ELR (cell line): ENCODE data around the gene TBX2.
"Not testable (repeated sequence)": the region's sequence is repeated elsewhere in the genome, so short reads cannot be mapped to it uniquely, and the experiment has no call there.

Source experiments
- DNase-seq: peaks from one replicate; pipeline ENCODE4 v3.0.0-alpha.2; 2015; ENCODE audit warnings: low read depth

Gene TBX2

GRCh38 chr17:61399131-61400065 is at the start of gene TBX2:
Gene TBX2, plus strand, starts transcription at chr17:61399843. Its CDS starts 334 bp downstream, at chr17:61400177.
- DNase-seq = peak; percentile 88

- no peak for DNase-seq
These were observed 47.8 kb upstream of the TBX2 start for GRCh38 chr17:61351745-61352407.

GRCh38 chr17:61352408-61352770 is 47.3 kb upstream of the TBX2 start:
- DNase-seq = no peak

GRCh38 chr17:61352781-61353491 is 46.7 kb upstream of the TBX2 start:
- no peak for DNase-seq

GRCh38 chr17:61353615-61354014 is 46.0 kb upstream of the TBX2 start:
- no peak for DNase-seq

GRCh38 chr17:61354895-61355874 is 44.5 kb upstream of the TBX2 start:
- no peak for DNase-seq

GRCh38 chr17:61357061-61357460 is 42.6 kb upstream of the TBX2 start:
- not testable (repeated sequence) for DNase-seq

- DNase-seq = not testable (repeated sequence)
These were observed 40.1 kb upstream of the TBX2 start for GRCh38 chr17:61359513-61359912.

- DNase-seq = no peak
These were observed 39.2 kb upstream of the TBX2 start for GRCh38 chr17:61360318-61360943.

- DNase-seq = peak; percentile 70
These were observed 38.6 kb upstream of the TBX2 start for GRCh38 chr17:61361084-61361483.

GRCh38 chr17:61362396-61362795 is 37.2 kb upstream of the TBX2 start:
- DNase-seq = no peak

GRCh38 chr17:61362852-61363600 is 36.6 kb upstream of the TBX2 start:
- no peak for DNase-seq

GRCh38 chr17:61363601-61364462 is 35.8 kb upstream of the TBX2 start:
- no peak for DNase-seq

GRCh38 chr17:61364463-61364846 is 35.2 kb upstream of the TBX2 start:
- DNase-seq = no peak

- no peak for DNase-seq
These were observed 33.4 kb upstream of the TBX2 start for GRCh38 chr17:61366076-61366714.

GRCh38 chr17:61366715-61367413 is 32.8 kb upstream of the TBX2 start:
- DNase-seq = no peak

GRCh38 chr17:61368049-61368831 is 31.4 kb upstream of the TBX2 start:
- DNase-seq = no peak
